NOMO-1 (cell line): ENCODE measurements around the gene IL6ST.

Experiments used
- DNase-seq, 2 experiments: peaks; one replicate each; lab custom pipeline; 2025; ENCODE audit not compliant: unreplicated experiment in 2 of 2; lab: John Stamatoyannopoulos, UW

Gene IL6ST

DNA sequence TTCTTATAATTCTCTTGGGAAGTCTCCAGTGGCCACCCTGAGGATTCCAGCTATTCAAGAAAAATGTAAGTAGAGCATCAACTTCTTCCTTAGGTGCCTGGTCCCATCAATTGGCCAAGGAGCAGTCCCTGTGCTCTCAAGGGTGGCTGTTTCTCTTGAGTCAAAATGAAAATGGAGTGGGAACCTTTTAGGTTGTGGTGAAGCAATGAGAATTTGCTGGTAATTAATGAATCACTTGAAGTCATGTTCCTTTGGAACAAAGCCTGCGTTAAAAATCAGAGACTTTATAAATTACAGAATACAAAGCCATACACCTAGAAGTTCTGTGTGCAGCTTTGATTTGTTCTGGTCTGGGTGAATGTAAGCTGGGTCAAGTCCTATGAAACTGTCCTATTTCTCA, 94.7 kb downstream of the IL6ST start:
- DNase-seq: no peak

- no peak for DNase-seq
These were observed 95.4 kb downstream of the IL6ST start for GRCh38 chr5:55899344-55899743.

GRCh38 chr5:55897905-55898304, 96.9 kb downstream of the IL6ST start:
- no peak for DNase-seq

DNA sequence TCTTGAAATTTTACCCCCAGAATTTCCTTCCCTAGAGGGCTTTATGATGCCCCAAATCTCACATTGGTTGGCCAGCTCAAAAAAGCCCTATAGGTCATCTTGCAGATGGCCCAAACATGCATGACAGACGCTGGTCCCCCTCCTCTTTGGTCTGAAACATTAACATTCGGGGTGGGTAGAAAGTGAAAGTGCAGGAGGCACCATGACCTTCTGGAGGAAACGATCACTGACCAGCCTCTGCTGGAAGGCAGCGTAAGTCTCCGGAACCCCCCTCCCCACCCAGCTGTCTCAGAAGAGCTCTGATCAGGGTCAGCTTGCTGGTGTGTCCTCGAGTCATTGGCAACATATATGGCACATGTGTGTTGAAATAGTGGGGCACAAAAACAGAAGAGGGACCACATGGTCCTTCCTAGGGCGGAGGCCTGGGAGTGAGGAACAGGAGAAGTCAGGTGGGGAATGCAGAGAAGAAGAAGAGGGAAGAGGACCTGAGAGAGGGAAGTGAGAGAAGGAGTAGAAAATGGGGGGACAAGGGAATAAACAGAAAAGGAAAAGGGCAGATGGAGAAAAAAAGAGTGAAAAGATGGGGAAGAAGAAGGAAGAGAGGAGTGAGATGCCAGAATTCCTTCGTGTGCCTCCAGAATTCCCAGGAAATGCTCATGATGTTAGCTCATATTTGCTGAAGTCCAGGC, 97.4 kb downstream of the IL6ST start:
- no peak for DNase-seq

DNA sequence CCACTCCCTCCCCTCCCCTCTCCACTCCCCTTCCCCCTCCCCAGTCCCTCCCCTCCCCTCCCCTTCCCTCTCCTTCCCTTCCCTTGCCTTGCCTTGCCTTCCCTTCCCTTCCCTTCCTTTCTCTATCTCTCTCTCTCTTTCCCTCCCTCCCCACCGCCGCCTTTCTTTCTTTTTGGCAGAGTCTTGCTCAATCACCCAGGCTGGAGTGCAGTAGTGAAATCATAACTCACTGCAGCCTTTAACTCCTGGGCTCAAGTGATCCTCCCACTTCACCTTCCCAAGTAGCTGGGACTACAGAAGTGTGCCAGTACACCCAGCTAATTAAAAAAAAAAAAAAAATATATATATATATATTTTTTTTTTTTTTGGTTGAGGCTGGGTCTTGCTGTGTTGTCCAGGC, 98.1 kb downstream of the IL6ST start:
- DNase-seq: no peak

GRCh38 chr5:55896238-55896637, 98.5 kb downstream of the IL6ST start:
- DNase-seq: no peak

DNA sequence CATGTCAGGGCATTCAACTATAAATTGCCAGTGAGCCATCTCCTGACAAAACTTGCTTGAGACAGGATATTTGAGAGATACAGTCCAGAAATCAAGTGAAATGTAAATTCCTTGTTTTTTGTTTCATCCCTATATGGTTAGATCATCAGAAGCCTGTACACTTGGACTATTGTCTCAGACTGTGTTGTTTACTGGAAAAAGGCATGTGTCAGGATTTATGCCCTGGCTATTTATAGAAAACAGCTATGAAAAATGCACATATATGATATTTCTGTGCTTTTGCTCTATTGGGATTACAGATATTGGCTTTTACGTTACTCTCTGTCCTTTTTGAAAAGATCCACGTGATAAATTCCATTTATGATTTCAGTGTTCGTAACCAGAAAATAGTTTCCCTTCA, 99.4 kb downstream of the IL6ST start:
- no peak for DNase-seq

DNA sequence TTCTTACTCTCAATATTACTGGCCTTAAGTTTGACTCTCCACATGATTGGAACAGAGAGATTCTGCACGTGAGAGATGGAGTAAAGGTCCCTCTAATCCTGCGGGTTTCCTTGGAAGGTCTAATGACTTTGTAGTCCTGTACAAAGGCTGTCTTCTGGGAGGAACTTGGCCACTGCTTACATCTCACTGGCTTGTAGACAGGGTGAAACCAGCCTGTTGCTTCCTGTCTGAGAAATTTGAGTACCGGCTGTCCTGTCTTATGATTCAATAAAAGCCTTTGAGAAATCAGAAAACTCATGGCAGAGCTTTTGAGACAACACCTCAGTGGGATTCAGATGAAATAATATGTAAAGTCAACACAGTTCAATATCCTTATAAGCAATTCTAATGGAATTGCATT, 100.6 kb downstream of the IL6ST start:
- DNase-seq: no peak

DNA sequence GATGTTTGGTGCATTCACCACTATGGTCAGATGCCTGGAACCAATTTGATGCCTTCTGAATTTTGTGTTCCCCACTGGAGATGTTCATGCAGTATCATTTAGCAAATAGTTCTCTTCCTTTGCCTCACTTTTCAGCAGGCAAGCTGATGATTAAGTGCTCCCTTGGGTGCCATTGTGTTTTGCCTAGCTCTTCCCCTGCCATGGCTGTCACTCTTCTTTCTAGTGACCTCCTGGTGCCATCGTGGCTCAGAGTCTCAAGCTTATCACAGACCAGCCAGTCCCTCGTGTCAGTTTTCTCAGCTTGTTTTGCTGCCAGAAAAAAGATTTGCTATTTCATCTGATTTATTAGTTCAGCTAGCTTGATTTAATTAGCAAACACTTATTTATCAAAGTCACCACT, 102.3 kb downstream of the IL6ST start:
- DNase-seq: no peak

DNA sequence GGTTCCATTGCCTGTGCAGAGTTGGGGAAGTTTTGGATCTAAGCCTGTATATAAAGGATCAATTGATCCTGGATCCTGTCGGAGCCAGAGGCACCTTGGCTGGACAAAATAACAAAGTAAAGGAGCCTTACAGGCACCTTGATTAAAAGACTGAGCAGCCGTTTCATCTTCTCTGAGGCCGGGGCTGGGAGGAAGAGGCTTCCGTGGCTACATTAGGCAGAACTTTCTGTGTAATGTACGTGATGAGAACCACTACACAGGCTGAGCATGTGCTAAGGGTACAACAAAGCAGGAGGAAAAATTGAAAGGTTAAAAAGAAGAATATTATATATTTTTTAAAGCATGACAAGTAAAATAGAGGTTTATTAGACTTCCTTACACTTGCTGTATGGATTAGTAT, 106.6 kb downstream of the IL6ST start:
- DNase-seq: no peak

DNA sequence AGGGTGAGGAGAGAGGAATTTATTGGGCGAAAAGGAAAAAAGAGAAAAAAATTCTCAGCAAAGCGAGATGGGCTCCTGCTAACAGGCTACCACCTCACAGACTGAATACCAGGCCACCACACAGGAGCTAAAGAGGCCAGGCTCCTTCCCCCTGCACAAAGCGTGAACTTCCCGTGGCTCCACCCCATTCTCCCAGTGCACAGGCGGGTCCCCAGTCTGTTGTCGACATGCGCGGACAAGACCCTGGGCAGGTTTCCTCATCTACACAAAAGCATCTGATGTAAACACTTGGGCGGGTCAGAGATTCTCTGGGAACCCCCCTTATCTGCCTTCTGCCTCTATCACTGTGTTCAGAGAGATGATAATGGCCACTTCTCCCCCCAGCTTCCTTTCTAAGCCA, 109.4 kb downstream of the IL6ST start:
- DNase-seq: no peak
